Measurements from ENCODE around the gene FAM210A. TPM values are rescaled to one million over a fixed set of nuclear protein-coding genes. Genes with fewer than 3 reads are reported as not detected.

The FAM210A gene
- total RNA-seq, 6 experiments from 2014 or later, result 9.3 to 21.9 (median 11.8) TPM

GRCh38 chr18:13616525-13617035, 109.8 kb downstream of the FAM210A start:
- Histone ChIP-seq H3K4me1 (no peaks in the 10 kb centered on the region), H3K36me3 (no peaks in the 10 kb centered on the region), H3K27ac (no peak overlapping the region), H3K9me3 (no peaks in the 10 kb centered on the region), H3K27me3 (no peaks in the 10 kb centered on the region), H3K4me3 (no peak overlapping the region)
- WGBS (ENCODE audit: insufficient coverage, low coverage, low lambda C conversion rate, missing lambda C conversion rate), result 53% methylated on average over 3 of the region's 15 CpGs
- ATAC-seq, result no peak
- intact Hi-C loops (cut with DNase I), result no loop called here
- DNase-seq, result no peak
- TF ChIP-seq CTCF (IDR thresholded peaks at IDR 0.05) (no peak), POLR2A (IDR thresholded peaks at IDR 0.05) (no peak)

- TF ChIP-seq CTCF (IDR thresholded peaks at IDR 0.05) (no peak), POLR2A (IDR thresholded peaks at IDR 0.05) (no peak)
- DNase-seq (no peak), ATAC-seq (no peak)
- Histone ChIP-seq H3K27ac (no peak overlapping the region), H3K36me3 (no peaks in the 10 kb centered on the region), H3K4me3 (no peak overlapping the region), H3K27me3 (no peaks in the 10 kb centered on the region), H3K4me1 (no peaks in the 10 kb centered on the region), H3K9me3 (no peaks in the 10 kb centered on the region)
- WGBS (ENCODE audit: insufficient coverage, low coverage, low lambda C conversion rate, missing lambda C conversion rate), result 77% methylated on average over 3 of the region's 5 CpGs
- intact Hi-C loops (cut with DNase I), result no loop called here
These were observed 110.3 kb downstream of the FAM210A start for GRCh38 chr18:13616041-13616440.

GRCh38 chr18:13615432-13615861, 110.9 kb downstream of the FAM210A start:
- Histone ChIP-seq H3K27me3 (no peaks in the 10 kb centered on the region), H3K4me3 (no peak overlapping the region), H3K36me3 (no peaks in the 10 kb centered on the region), H3K27ac (no peak overlapping the region), H3K9me3 (no peaks in the 10 kb centered on the region), H3K4me1 (no peaks in the 10 kb centered on the region)
- intact Hi-C loops (cut with DNase I), result no loop called here
- TF ChIP-seq CTCF (IDR thresholded peaks at IDR 0.05) (no peak), POLR2A (IDR thresholded peaks at IDR 0.05) (no peak)
- WGBS (ENCODE audit: insufficient coverage, low coverage, low lambda C conversion rate, missing lambda C conversion rate), result 71% methylated on average over 8 of the region's 8 CpGs
- ATAC-seq (no peak), DNase-seq (no peak)

- WGBS (ENCODE audit: insufficient coverage, low coverage, low lambda C conversion rate, missing lambda C conversion rate), result 63% methylated on average over 15 of the region's 16 CpGs
- no peak overlapping the region for H3K27ac ChIP-seq
- DNase-seq (no peak), ATAC-seq (peak; percentile 26 to 52 (median 37))
- intact Hi-C loops (cut with DNase I), result no loop called here
- H3K36me3 ChIP-seq, result no peaks in the 10 kb centered on the region
- H3K4me3 ChIP-seq, result no peak overlapping the region
- H3K4me1 ChIP-seq, result no peaks in the 10 kb centered on the region
- TF ChIP-seq CTCF (IDR thresholded peaks at IDR 0.05) (no peak), POLR2A (IDR thresholded peaks at IDR 0.05) (no peak)
- H3K9me3 ChIP-seq, result no peaks in the 10 kb centered on the region
- no peaks in the 10 kb centered on the region for H3K27me3 ChIP-seq
These were observed 111.6 kb downstream of the FAM210A start for GRCh38 chr18:13614641-13615288.

Data from right lobe of liver (tissue), 6 donors.